SK-N-SH treated with all-trans-retinoic acid at 6 μM for 48 hours (cell line): ENCODE measurements around the gene ZNF776.

Experiments used
- ARNTL ChIP-seq: fragments of 450-650 bp; formaldehyde crosslinking; IDR thresholded peaks from 2 replicates; pipeline ENCODE4 v1.5.0; 2020; ENCODE audit warnings: low read depth, mild to moderate bottlenecking, moderate library complexity, borderline replicate concordance
- BACH2 ChIP-seq: fragments of 250-450 bp; sonication (Bioruptor Pico); IDR thresholded peaks from 2 replicates; pipeline ENCODE4 v1.9.0; 2021; ENCODE audit warnings: mild to moderate bottlenecking, borderline replicate concordance
- CREB5 ChIP-seq: fragments of 250-450 bp; sonication (Bioruptor Pico); IDR thresholded peaks from 2 replicates; pipeline ENCODE4 v1.5.1; 2020; ENCODE audit warnings: low read depth, mild to moderate bottlenecking, moderate library complexity
- CSRNP3 ChIP-seq: fragments of 250-450 bp; sonication (Bioruptor Pico); IDR thresholded peaks from 2 replicates; pipeline ENCODE4 v1.5.1; 2021; ENCODE audit warnings: mild to moderate bottlenecking, moderate library complexity
- ESRRG ChIP-seq: fragments of 250-450 bp; sonication (Bioruptor Pico); IDR thresholded peaks from 2 replicates; pipeline ENCODE4 v1.6.1; 2021; ENCODE audit warnings: mild to moderate bottlenecking
- GLIS3 ChIP-seq: fragments of 250-450 bp; sonication (Bioruptor Pico); IDR thresholded peaks from 2 replicates; pipeline ENCODE4 v1.5.0; 2020; ENCODE audit warnings: mild to moderate bottlenecking, moderate library complexity
- PATZ1 ChIP-seq: fragments of 250-450 bp; sonication (Bioruptor Pico); IDR thresholded peaks from 2 replicates; pipeline ENCODE4 v1.8.0; 2020; ENCODE audit warnings: mild to moderate bottlenecking, moderate library complexity, borderline replicate concordance
- PPARA ChIP-seq: fragments of 250-450 bp; sonication (Bioruptor Pico); IDR thresholded peaks from 2 replicates; pipeline ENCODE4 v1.5.0; 2020; ENCODE audit warnings: mild to moderate bottlenecking, borderline replicate concordance
- RARB ChIP-seq: fragments of 250-450 bp; sonication (Bioruptor Pico); IDR thresholded peaks from 2 replicates; pipeline ENCODE4 v1.8.0; 2021; ENCODE audit warnings: mild to moderate bottlenecking, moderate library complexity
- ZFP30 ChIP-seq: fragments of 450-650 bp; formaldehyde crosslinking; IDR thresholded peaks from 2 replicates; pipeline ENCODE4 v1.5.0; 2022; ENCODE audit warnings: mild to moderate bottlenecking, moderate library complexity
- ZNF565 ChIP-seq: fragments of 450-650 bp; formaldehyde crosslinking; conservative IDR thresholded peaks from 2 replicates; pipeline ENCODE4 v1.5.0; 2020; ENCODE audit warnings: low read depth, mild to moderate bottlenecking, moderate library complexity
- ZNF70 ChIP-seq: fragments of 450-650 bp; formaldehyde crosslinking; IDR thresholded peaks from 2 replicates; pipeline ENCODE4 v1.5.0; 2020; ENCODE audit warnings: mild to moderate bottlenecking, moderate library complexity

- no peak for TF ChIP-seq CSRNP3
- no peak for TF ChIP-seq ESRRG (CRISPR knock-in tag)
- no peak for TF ChIP-seq ZNF565 (CRISPR knock-in tag)
- TF ChIP-seq ZNF70 (CRISPR knock-in tag), result no peak
- TF ChIP-seq ZFP30 (CRISPR knock-in tag), result no peak
- TF ChIP-seq BACH2 (CRISPR knock-in tag), result no peak
- no peak for TF ChIP-seq PPARA
- TF ChIP-seq GLIS3 (CRISPR knock-in tag), result no peak
- TF ChIP-seq CREB5 (CRISPR knock-in tag), result no peak
- no peak for TF ChIP-seq PATZ1 (CRISPR knock-in tag)
- no peak for TF ChIP-seq ARNTL (CRISPR knock-in tag)
- TF ChIP-seq RARB (CRISPR knock-in tag), result no peak
Observed at GRCh38 chr19:57754091-57754673, 7.6 kb downstream of the ZNF776 start.
